ENCODE measurements around the gene LEFTY1.
"Not testable (repeated sequence)": the region's sequence is repeated elsewhere in the genome, so short reads cannot be mapped to it uniquely, and the experiment has no call there.

LEFTY1 gene

GRCh38 chr1:225845571-225846259, 43.2 kb downstream of the LEFTY1 start:
- peak; percentile 96 for DNase-seq

- DNase-seq, result no peak
Observed at GRCh38 chr1:225845097-225845496, 43.8 kb downstream of the LEFTY1 start.

GRCh38 chr1:225844236-225845061, 44.5 kb downstream of the LEFTY1 start:
- no peak for DNase-seq

GRCh38 chr1:225843426-225843795, 45.5 kb downstream of the LEFTY1 start:
- no peak for DNase-seq

GRCh38 chr1:225842788-225843425, 46.0 kb downstream of the LEFTY1 start:
- DNase-seq, result peak; percentile 61

GRCh38 chr1:225842074-225842473, 46.9 kb downstream of the LEFTY1 start:
- no peak for DNase-seq

GRCh38 chr1:225840713-225841112, 48.2 kb downstream of the LEFTY1 start:
- no peak for DNase-seq

- no peak for DNase-seq
Observed at GRCh38 chr1:225840223-225840610, 48.7 kb downstream of the LEFTY1 start.

- no peak for DNase-seq
Observed at GRCh38 chr1:225838793-225839192, 50.2 kb downstream of the LEFTY1 start.

- DNase-seq, result not testable (repeated sequence)
Observed at GRCh38 chr1:225836296-225836695, 52.6 kb downstream of the LEFTY1 start.

Measured in NCI-H82 (cell line).